Neural crest cell (in vitro differentiated cells): Measurements from ENCODE around the gene NDUFV2. TPM values are rescaled to one million over a fixed set of nuclear protein-coding genes. Genes with fewer than 3 reads are reported as not detected.

ENCODE experiments used
- DNase-seq: peaks from one replicate; pipeline ENCODE4 v3.0.0; 2021; ENCODE audit warnings: low read depth, mixed read lengths, low spot score
- H3K27ac Mint-ChIP-seq: one replicate; pipeline ENCODE4 v1.8.0; 2021; ENCODE audit warnings: mild to moderate bottlenecking, mixed read lengths; ENCODE audit not compliant: unreplicated experiment
- H3K27me3 Mint-ChIP-seq: 2 replicates; pipeline ENCODE4 v1.8.0; 2021; ENCODE audit warnings: low read depth, mild to moderate bottlenecking, mixed read lengths
- H3K36me3 Mint-ChIP-seq: 2 replicates; pipeline ENCODE4 v1.8.0; 2021; ENCODE audit warnings: low read depth, mild to moderate bottlenecking, mixed read lengths
- H3K4me1 Mint-ChIP-seq: 2 replicates; pipeline ENCODE4 v1.8.0; 2021; ENCODE audit warnings: mixed read lengths
- H3K4me3 Mint-ChIP-seq: one replicate; pipeline ENCODE4 v1.8.0; 2021; ENCODE audit warnings: mild to moderate bottlenecking, mixed read lengths
- H3K9me3 Mint-ChIP-seq: 2 replicates; pipeline ENCODE4 v1.8.0; 2021; ENCODE audit warnings: mixed read lengths
- CTCF ChIP-seq: fragments of 200-600 bp; sonication (generic); conservative IDR thresholded peaks from 2 replicates; pipeline ENCODE4 v1.5.0; 2021; ENCODE audit warnings: antibody characterized with exemption, mild to moderate bottlenecking
- total RNA-seq: library from RNA; stranded (reverse); gene quantifications from 2 replicates; pipeline ENCODE4 v1.2.1, GENCODE V29; 2021

Gene NDUFV2
- total RNA-seq, 1 donor from 2014 or later: 144 TPM

- H3K36me3 Mint-ChIP-seq: no peaks in the 10 kb centered on the region
- H3K9me3 Mint-ChIP-seq: no peaks in the 10 kb centered on the region
- no peak overlapping the region for H3K4me3 Mint-ChIP-seq
- peaks cover 19% of the 10 kb centered on the region for H3K4me1 Mint-ChIP-seq
- no peak overlapping the region for H3K27ac Mint-ChIP-seq
- no peaks in the 10 kb centered on the region for H3K27me3 Mint-ChIP-seq
- TF ChIP-seq CTCF: peak; percentile 76
- DNase-seq: no peak
Measured at GRCh38 chr18:9147440-9148202, 45.1 kb downstream of the NDUFV2 start.

- no peaks in the 10 kb centered on the region for H3K27me3 Mint-ChIP-seq
- TF ChIP-seq CTCF: peak; percentile 28
- H3K27ac Mint-ChIP-seq: no peak overlapping the region
- peaks cover 18% of the 10 kb centered on the region for H3K4me1 Mint-ChIP-seq
- DNase-seq: no peak
- H3K4me3 Mint-ChIP-seq: no peak overlapping the region
- H3K9me3 Mint-ChIP-seq: no peaks in the 10 kb centered on the region
- no peaks in the 10 kb centered on the region for H3K36me3 Mint-ChIP-seq
Measured at GRCh38 chr18:9148203-9148552, 45.7 kb downstream of the NDUFV2 start.

GRCh38 chr18:9150121-9150520 is 47.6 kb downstream of the NDUFV2 start:
- Mint-ChIP-seq H3K27me3 (no peaks in the 10 kb centered on the region), H3K4me1 (peaks cover 11% of the 10 kb centered on the region), H3K4me3 (no peak overlapping the region), H3K27ac (no peak overlapping the region), H3K36me3 (no peaks in the 10 kb centered on the region), H3K9me3 (no peaks in the 10 kb centered on the region)
- no peak for TF ChIP-seq CTCF
- DNase-seq: no peak

- no peak for TF ChIP-seq CTCF
- no peak overlapping the region for H3K27ac Mint-ChIP-seq
- no peak for DNase-seq
- H3K4me3 Mint-ChIP-seq: no peak overlapping the region
- H3K27me3 Mint-ChIP-seq: no peaks in the 10 kb centered on the region
- no peaks in the 10 kb centered on the region for H3K9me3 Mint-ChIP-seq
- peaks cover 3% of the 10 kb centered on the region for H3K4me1 Mint-ChIP-seq
- no peaks in the 10 kb centered on the region for H3K36me3 Mint-ChIP-seq
Measured at GRCh38 chr18:9153256-9153655, 50.8 kb downstream of the NDUFV2 start.

GRCh38 chr18:9156604-9157249 is 54.2 kb downstream of the NDUFV2 start:
- Mint-ChIP-seq H3K4me1 (no peaks in the 10 kb centered on the region), H3K9me3 (no peaks in the 10 kb centered on the region), H3K27me3 (no peaks in the 10 kb centered on the region), H3K4me3 (no peak overlapping the region), H3K36me3 (peaks cover 2% of the 10 kb centered on the region), H3K27ac (no peak overlapping the region)
- no peak for TF ChIP-seq CTCF
- no peak for DNase-seq
